ENCODE data around the gene CT45A2.
"Not testable (repeated sequence)": the region's sequence is repeated elsewhere in the genome, so short reads cannot be mapped to it uniquely, and the experiment has no call there.

CT45A2 gene, protein sequence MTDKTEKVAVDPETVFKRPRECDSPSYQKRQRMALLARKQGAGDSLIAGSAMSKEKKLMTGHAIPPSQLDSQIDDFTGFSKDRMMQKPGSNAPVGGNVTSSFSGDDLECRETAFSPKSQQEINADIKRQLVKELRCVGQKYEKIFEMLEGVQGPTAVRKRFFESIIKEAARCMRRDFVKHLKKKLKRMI

GRCh38 chrX:135819912-135820311 is at the start of gene CT45A2:
TSS of gene CT45A2 (minus strand) at chrX:135820012. CDS start at chrX:135816265, 3,747 bp downstream.
- DNase-seq (ENCODE audit: low spot score): not testable (repeated sequence)

DNA sequence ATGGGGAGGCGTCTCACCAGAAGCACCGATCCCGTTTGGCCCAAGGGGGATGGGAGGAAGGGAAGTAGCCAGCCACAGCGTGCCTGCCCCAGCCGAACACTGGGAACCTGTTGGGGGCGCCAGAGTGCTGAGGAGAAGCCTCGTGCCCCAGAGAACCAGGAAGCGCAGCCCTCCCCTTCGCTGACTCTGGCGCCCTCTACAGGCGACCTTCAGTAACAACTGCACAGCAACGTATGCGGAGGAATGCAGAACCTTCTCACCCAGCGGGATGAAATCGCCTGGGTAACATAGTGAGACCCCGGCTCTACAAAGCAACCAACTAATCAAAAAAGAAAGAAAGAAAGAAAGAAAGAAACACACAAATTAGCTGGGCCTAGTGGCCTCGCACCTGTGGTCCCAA is 34.6 kb upstream of the CT45A2 start, which contains the start of gene CT45A8:
TSS of gene CT45A8 (minus strand) at position 101 of the 400 bp plus-strand sequence. CDS start 3,755 bp downstream, outside the sequence.
- DNase-seq (ENCODE audit: low spot score): not testable (repeated sequence)

DNA sequence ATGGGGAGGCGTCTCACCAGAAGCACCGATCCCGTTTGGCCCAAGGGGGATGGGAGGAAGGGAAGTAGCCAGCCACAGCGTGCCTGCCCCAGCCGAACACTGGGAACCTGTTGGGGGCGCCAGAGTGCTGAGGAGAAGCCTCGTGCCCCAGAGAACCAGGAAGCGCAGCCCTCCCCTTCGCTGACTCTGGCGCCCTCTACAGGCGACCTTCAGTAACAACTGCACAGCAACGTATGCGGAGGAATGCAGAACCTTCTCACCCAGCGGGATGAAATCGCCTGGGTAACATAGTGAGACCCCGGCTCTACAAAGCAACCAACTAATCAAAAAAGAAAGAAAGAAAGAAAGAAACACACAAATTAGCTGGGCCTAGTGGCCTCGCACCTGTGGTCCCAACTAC is 17.4 kb upstream of the CT45A2 start, which contains the start of gene CT45A7:
TSS of gene CT45A7 (minus strand) at position 101 of the 400 bp plus-strand sequence. CDS start 3,747 bp downstream, outside the sequence.
- not testable (repeated sequence) for DNase-seq (ENCODE audit: low spot score)

DNA sequence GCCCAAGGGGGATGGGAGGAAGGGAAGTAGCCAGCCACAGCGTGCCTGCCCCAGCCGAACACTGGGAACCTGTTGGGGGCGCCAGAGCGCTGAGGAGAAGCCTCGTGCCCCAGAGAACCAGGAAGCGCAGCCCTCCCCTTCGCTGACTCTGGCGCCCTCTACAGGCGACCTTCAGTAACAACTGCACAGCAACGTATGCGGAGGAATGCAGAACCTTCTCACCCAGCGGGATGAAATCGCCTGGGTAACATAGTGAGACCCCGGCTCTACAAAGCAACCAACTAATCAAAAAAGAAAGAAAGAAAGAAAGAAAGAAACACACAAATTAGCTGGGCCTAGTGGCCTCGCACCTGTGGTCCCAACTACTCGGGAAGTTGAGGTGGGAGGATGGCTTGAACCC is 17.1 kb downstream of the CT45A2 start, which contains the start of gene CT45A6:
TSS of gene CT45A6 (minus strand) at position 101 of the 400 bp plus-strand sequence. CDS start 3,794 bp downstream, outside the sequence.
- DNase-seq (ENCODE audit: low spot score): not testable (repeated sequence)

- DNase-seq (ENCODE audit: low spot score): not testable (repeated sequence)
Measured at GRCh38 chrX:135785403-135785802, 34.4 kb downstream of the CT45A2 start, which contains the start of gene CT45A5. TSS of gene CT45A5 (minus strand) at chrX:135785503. CDS start at chrX:135781729, 3,774 bp downstream.

GRCh38 chrX:135768091-135768490 is 51.7 kb downstream of the CT45A2 start, which contains the start of gene CT45A3:
TSS of gene CT45A3 (minus strand) at chrX:135768191. CDS start at chrX:135764444, 3,747 bp downstream.
- not testable (repeated sequence) for DNase-seq (ENCODE audit: low spot score)

Measured in D341Med (cell line).